ENCODE measurements around the gene PSMA6.
A peak's percentile ranks its signal among the peaks of the same experiment; 100 is the strongest.
"Not testable (repeated sequence)": the region's sequence is repeated elsewhere in the genome, so short reads cannot be mapped to it uniquely, and the experiment has no call there.

The PSMA6 gene

GRCh38 chr14:35300228-35300627, 8.0 kb downstream of the PSMA6 start:
- peaks cover 100% of the 10 kb centered on the region for H3K79me2 ChIP-seq (ENCODE audit: control insufficient read depth, low read length)
- H3K36me3 ChIP-seq (ENCODE audit: control insufficient read depth, low read length): peaks cover 59% of the 10 kb centered on the region
- H3F3A ChIP-seq (ENCODE audit: control insufficient read depth, insufficient read depth): no peaks in the 10 kb centered on the region
- no peaks in the 10 kb centered on the region for H3K9me3 ChIP-seq (ENCODE audit: control insufficient read depth, insufficient read depth, low read length)
- peak overlapping the region; percentile 41 for H3K4me2 ChIP-seq (ENCODE audit: low read length)
- no peak overlapping the region for H3K27ac ChIP-seq (ENCODE audit: low read depth, low read length)
- peaks cover 56% of the 10 kb centered on the region for H3K4me1 ChIP-seq (ENCODE audit: control insufficient read depth, low read length)
- H3K4me3 ChIP-seq (ENCODE audit: low read length): no peak overlapping the region
- H4K20me1 ChIP-seq (ENCODE audit: control insufficient read depth, insufficient read depth, low read depth, low read length): peaks cover 11% of the 10 kb centered on the region; the same call in 1 of the 2 replicates
- H3K27me3 ChIP-seq (ENCODE audit: control insufficient read depth, low read length): no peaks in the 10 kb centered on the region
- no peaks in the 10 kb centered on the region for H3K9me2 ChIP-seq (replicated peaks; ENCODE audit: control insufficient read depth, low read length)
- no peak for TF ChIP-seq EZH2phosphoT487 (IDR thresholded peaks at IDR 0.05; ENCODE audit: borderline replicate concordance, low read length)
- TF ChIP-seq, protein P1, sequence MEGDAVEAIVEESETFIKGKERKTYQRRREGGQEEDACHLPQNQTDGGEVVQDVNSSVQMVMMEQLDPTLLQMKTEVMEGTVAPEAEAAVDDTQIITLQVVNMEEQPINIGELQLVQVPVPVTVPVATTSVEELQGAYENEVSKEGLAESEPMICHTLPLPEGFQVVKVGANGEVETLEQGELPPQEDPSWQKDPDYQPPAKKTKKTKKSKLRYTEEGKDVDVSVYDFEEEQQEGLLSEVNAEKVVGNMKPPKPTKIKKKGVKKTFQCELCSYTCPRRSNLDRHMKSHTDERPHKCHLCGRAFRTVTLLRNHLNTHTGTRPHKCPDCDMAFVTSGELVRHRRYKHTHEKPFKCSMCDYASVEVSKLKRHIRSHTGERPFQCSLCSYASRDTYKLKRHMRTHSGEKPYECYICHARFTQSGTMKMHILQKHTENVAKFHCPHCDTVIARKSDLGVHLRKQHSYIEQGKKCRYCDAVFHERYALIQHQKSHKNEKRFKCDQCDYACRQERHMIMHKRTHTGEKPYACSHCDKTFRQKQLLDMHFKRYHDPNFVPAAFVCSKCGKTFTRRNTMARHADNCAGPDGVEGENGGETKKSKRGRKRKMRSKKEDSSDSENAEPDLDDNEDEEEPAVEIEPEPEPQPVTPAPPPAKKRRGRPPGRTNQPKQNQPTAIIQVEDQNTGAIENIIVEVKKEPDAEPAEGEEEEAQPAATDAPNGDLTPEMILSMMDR (IDR thresholded peaks at IDR 0.05; ENCODE audit: low read depth, low read length, poor library complexity, severe bottlenecking): no peak

DNA sequence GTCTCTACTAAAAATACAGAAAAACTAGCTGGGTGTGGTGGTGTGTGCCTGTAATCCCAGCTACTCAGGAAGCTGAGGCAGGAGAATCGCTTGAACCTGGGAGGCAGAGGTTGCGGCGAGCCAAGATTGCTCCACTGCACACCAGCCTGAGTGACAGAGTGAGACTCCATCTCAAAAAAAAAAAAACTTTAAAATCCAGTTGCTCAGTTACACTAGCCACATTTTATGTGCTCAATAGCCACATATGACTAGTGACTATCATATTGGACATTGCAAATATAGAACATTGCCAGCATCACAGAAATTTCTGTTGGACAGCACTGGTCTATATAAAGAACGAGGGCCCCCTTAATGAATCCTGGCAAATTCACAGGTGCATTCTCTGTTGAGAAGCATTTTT, 9.2 kb downstream of the PSMA6 start:
- peaks cover 49% of the 10 kb centered on the region for H3K4me1 ChIP-seq (ENCODE audit: control insufficient read depth, low read length)
- not testable (repeated sequence) for H3K27ac ChIP-seq (ENCODE audit: low read depth, low read length)

GRCh38 chr14:35301735-35302528, 9.8 kb downstream of the PSMA6 start:
- Histone ChIP-seq H3F3A (ENCODE audit: control insufficient read depth, insufficient read depth) (no peaks in the 10 kb centered on the region), H3K27ac (ENCODE audit: low read depth, low read length) (no peak overlapping the region), H3K27me3 (ENCODE audit: control insufficient read depth, low read length) (no peaks in the 10 kb centered on the region), H4K20me1 (ENCODE audit: control insufficient read depth, insufficient read depth, low read depth, low read length) (peaks cover 8% of the 10 kb centered on the region; the same call in 1 of the 2 replicates), H3K36me3 (ENCODE audit: control insufficient read depth, low read length) (peaks cover 53% of the 10 kb centered on the region), H3K4me1 (ENCODE audit: control insufficient read depth, low read length) (peaks cover 49% of the 10 kb centered on the region), H3K9me2 (replicated peaks; ENCODE audit: control insufficient read depth, low read length) (no peaks in the 10 kb centered on the region), H3K79me2 (ENCODE audit: control insufficient read depth, low read length) (peaks cover 100% of the 10 kb centered on the region), H3K4me3 (ENCODE audit: low read length) (no peak overlapping the region), H3K4me2 (ENCODE audit: low read length) (no peak overlapping the region; the same call in 1 of the 2 replicates), H3K9me3 (ENCODE audit: control insufficient read depth, insufficient read depth, low read length) (no peaks in the 10 kb centered on the region)
- no peak for TF ChIP-seq EZH2phosphoT487 (IDR thresholded peaks at IDR 0.05; ENCODE audit: borderline replicate concordance, low read length)
- TF ChIP-seq, protein P1 (IDR thresholded peaks at IDR 0.05; ENCODE audit: low read depth, low read length, poor library complexity, severe bottlenecking): no peak

More for the DNA sequence above, 9.2 kb downstream of the PSMA6 start:
- not testable (repeated sequence) for H3K4me3 ChIP-seq (ENCODE audit: low read length); H3F3A ChIP-seq (ENCODE audit: control insufficient read depth, insufficient read depth); H3K9me2 ChIP-seq (replicated peaks; ENCODE audit: control insufficient read depth, low read length); H3K4me2 ChIP-seq (ENCODE audit: low read length); H3K27me3 ChIP-seq (ENCODE audit: control insufficient read depth, low read length); H3K9me3 ChIP-seq (ENCODE audit: control insufficient read depth, insufficient read depth, low read length)
- H4K20me1 ChIP-seq (ENCODE audit: control insufficient read depth, insufficient read depth, low read depth, low read length): peaks cover 11% of the 10 kb centered on the region; the same call in 1 of the 2 replicates
- peaks cover 56% of the 10 kb centered on the region for H3K36me3 ChIP-seq (ENCODE audit: control insufficient read depth, low read length)
- peaks cover 100% of the 10 kb centered on the region for H3K79me2 ChIP-seq (ENCODE audit: control insufficient read depth, low read length)

All from DOHH2 (cell line).